ENCODE results near the gene HDAC4.

- TF ChIP-seq, protein P1, sequence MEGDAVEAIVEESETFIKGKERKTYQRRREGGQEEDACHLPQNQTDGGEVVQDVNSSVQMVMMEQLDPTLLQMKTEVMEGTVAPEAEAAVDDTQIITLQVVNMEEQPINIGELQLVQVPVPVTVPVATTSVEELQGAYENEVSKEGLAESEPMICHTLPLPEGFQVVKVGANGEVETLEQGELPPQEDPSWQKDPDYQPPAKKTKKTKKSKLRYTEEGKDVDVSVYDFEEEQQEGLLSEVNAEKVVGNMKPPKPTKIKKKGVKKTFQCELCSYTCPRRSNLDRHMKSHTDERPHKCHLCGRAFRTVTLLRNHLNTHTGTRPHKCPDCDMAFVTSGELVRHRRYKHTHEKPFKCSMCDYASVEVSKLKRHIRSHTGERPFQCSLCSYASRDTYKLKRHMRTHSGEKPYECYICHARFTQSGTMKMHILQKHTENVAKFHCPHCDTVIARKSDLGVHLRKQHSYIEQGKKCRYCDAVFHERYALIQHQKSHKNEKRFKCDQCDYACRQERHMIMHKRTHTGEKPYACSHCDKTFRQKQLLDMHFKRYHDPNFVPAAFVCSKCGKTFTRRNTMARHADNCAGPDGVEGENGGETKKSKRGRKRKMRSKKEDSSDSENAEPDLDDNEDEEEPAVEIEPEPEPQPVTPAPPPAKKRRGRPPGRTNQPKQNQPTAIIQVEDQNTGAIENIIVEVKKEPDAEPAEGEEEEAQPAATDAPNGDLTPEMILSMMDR (IDR thresholded peaks at IDR 0.05; ENCODE audit: insufficient read depth, low read depth, low read length): no peak
- TF ChIP-seq EZH2 (IDR thresholded peaks at IDR 0.05; ENCODE audit: insufficient read depth, low read length): no peak
Measured at GRCh38 chr2:239151201-239152131, 249.4 kb downstream of the HDAC4 start.
